Measurements from ENCODE around the gene CNTNAP2. TPM values are rescaled to one million over a fixed set of nuclear protein-coding genes. Genes with fewer than 3 reads are reported as not detected.

Gene CNTNAP2
- total and polyA plus RNA-seq, 3 donors from 2014 or later = 4.3 to 6.1 (median 4.4) TPM

DNA sequence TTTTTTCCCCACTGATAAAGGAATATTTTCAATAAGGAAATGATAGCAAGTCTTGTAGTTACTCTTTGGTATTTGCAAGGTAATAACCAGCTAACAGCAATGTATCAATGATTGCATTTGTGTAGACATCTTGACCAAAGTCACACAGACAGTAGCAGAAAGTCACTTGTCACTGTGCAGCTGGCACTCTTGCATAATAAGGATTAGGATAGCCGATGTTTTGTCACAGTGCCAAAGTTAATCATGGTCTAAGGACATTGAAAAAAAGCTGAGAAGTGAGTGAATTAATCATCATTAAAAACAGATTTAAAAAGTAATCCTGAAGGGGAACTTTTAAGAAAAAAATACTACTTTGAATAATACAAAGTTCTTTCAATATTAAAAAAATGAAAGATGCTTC is 1639.7 kb downstream of the CNTNAP2 start:
- no peak for TF ChIP-seq POLR2A (IDR thresholded peaks at IDR 0.05)
- TF ChIP-seq, protein P1, sequence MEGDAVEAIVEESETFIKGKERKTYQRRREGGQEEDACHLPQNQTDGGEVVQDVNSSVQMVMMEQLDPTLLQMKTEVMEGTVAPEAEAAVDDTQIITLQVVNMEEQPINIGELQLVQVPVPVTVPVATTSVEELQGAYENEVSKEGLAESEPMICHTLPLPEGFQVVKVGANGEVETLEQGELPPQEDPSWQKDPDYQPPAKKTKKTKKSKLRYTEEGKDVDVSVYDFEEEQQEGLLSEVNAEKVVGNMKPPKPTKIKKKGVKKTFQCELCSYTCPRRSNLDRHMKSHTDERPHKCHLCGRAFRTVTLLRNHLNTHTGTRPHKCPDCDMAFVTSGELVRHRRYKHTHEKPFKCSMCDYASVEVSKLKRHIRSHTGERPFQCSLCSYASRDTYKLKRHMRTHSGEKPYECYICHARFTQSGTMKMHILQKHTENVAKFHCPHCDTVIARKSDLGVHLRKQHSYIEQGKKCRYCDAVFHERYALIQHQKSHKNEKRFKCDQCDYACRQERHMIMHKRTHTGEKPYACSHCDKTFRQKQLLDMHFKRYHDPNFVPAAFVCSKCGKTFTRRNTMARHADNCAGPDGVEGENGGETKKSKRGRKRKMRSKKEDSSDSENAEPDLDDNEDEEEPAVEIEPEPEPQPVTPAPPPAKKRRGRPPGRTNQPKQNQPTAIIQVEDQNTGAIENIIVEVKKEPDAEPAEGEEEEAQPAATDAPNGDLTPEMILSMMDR (IDR thresholded peaks at IDR 0.05) = no peak
- intact Hi-C loops (cut with DNase I; ENCODE audit: low total_unique reads) = no loop called here
- DNase-seq = no peak
- H3K36me3 ChIP-seq (ENCODE audit: low read depth, missing control alignments) = no peaks in the 10 kb centered on the region
- no peaks in the 10 kb centered on the region for H3K4me1 ChIP-seq
- 40 to 48% methylated on average over 1 of the region's 1 CpG for WGBS, 2 donors
- H3K27ac ChIP-seq = no peak overlapping the region
- no peaks in the 10 kb centered on the region for H3K9me3 ChIP-seq
- no peak overlapping the region for H3K4me3 ChIP-seq
- no peaks in the 10 kb centered on the region for H3K27me3 ChIP-seq

DNA sequence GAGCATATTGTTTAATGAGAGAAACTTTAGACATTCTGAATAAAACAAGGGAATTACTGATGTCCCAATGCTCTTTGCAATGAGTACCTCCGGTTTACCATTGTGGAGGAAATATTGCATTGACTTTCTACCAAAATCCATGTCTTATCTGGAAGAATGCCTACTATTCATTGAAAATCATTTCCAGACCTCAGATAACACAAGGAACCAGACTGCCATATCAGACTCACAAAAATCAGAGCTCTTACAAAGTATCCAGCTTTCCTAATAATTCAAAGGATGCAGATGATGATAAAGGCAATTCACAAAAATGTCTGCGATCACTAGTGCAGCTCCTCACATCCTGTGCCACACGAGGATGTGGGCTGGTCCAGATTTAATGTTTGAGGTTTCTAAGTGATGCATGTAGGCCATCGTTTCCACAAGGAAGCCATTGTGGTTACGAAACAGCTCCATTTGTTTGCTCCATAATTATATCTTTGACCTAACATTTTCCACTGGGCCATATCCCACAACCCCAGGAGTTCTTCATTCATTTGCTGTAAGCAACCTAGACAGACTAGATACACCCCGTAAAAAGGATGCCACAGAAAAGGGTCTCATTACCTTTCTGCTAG is 1642.8 kb downstream of the CNTNAP2 start:
- H3K4me3 ChIP-seq = no peak overlapping the region
- H3K9me3 ChIP-seq = no peaks in the 10 kb centered on the region
- WGBS, 2 donors = 84 to 88% methylated on average over 6 of the region's 6 CpGs
- no peaks in the 10 kb centered on the region for H3K36me3 ChIP-seq (ENCODE audit: low read depth, missing control alignments)
- no peaks in the 10 kb centered on the region for H3K4me1 ChIP-seq
- intact Hi-C loops (cut with DNase I; ENCODE audit: low total_unique reads) = no loop called here
- no peaks in the 10 kb centered on the region for H3K27me3 ChIP-seq
- no peak for DNase-seq
- no peak overlapping the region for H3K27ac ChIP-seq
- TF ChIP-seq, protein P1 (IDR thresholded peaks at IDR 0.05) = no peak
- TF ChIP-seq POLR2A (IDR thresholded peaks at IDR 0.05) = no peak

DNA sequence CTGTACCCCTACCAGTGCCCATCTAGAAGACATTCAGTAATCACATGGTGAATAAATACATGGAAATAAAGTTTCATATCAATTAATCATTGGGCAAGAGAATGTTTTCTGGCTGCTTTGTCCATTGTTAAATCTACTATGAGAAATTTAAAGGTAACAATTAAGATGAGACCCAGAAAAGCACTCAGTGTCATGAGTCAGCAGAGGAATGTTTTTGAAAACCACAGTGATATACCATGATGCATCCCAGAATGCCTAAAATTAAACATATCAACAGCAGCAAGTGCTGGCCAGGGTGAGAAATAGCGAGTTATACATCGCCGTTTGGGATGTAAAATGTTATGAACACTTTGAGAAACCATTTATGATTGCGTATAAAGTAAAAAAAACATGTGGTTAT is 1648.7 kb downstream of the CNTNAP2 start:
- WGBS, 2 donors = 95 to 96% methylated on average over 4 of the region's 4 CpGs
- no peak for TF ChIP-seq POLR2A (IDR thresholded peaks at IDR 0.05)
- TF ChIP-seq, protein P1 (IDR thresholded peaks at IDR 0.05) = no peak
- Histone ChIP-seq H3K27me3 (no peaks in the 10 kb centered on the region), H3K9me3 (no peaks in the 10 kb centered on the region), H3K4me1 (no peaks in the 10 kb centered on the region), H3K4me3 (no peak overlapping the region), H3K36me3 (ENCODE audit: low read depth, missing control alignments) (no peaks in the 10 kb centered on the region), H3K27ac (no peak overlapping the region)
- intact Hi-C loops (cut with DNase I; ENCODE audit: low total_unique reads) = no loop called here
- DNase-seq = no peak

DNA sequence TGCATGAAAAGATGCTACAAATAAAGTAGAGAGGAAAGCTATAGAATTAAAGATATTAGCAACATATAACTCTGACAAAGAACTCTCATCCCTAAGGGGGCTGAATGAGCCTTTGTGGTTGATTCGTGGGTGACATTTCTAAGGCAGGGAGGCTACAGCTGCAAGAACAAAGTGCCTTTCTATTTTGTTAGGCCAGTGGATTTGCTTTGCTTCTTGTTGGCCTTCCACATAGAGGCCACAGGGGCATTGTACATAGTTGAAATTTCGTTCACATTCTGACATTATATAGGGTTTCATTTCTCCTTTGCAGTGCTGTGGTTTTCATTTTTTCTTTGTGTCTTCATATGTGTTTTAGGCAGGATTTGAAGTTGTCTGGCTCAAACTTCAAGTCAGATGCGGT is 1654.7 kb downstream of the CNTNAP2 start:
- no peak for TF ChIP-seq POLR2A (IDR thresholded peaks at IDR 0.05)
- TF ChIP-seq, protein P1 (IDR thresholded peaks at IDR 0.05) = no peak
- Histone ChIP-seq H3K9me3 (no peaks in the 10 kb centered on the region), H3K4me3 (no peak overlapping the region), H3K27me3 (no peaks in the 10 kb centered on the region), H3K36me3 (ENCODE audit: low read depth, missing control alignments) (no peaks in the 10 kb centered on the region), H3K4me1 (no peaks in the 10 kb centered on the region), H3K27ac (no peak overlapping the region)
- DNase-seq = no peak
- WGBS, 2 donors = 72 to 74% methylated on average over 3 of the region's 3 CpGs
- intact Hi-C loops (cut with DNase I; ENCODE audit: low total_unique reads) = no loop called here

DNA sequence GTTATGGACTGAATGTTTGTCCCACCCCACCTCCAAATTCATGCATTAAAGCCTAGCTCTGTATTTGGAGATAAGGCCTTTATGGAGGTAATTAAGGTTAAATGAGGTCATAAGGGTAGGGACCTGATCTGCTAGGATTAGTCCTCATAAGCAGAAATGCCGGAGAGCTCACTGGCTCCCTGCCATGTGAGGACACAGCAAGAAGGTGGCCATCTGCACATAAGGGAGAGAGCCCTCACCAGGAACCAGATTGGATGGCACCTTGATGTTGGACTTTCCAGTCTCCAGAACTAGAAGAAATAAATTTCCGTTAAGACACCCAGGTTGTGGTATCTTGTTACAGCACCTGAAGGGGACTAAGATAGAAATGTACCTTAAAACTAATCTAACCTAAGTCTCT is 1657.9 kb downstream of the CNTNAP2 start:
- no peaks in the 10 kb centered on the region for H3K27me3 ChIP-seq
- 93% methylated on average over 2 of the region's 2 CpGs for WGBS, 2 donors
- no peak for DNase-seq
- no peaks in the 10 kb centered on the region for H3K4me1 ChIP-seq
- no peaks in the 10 kb centered on the region for H3K36me3 ChIP-seq (ENCODE audit: low read depth, missing control alignments)
- no peaks in the 10 kb centered on the region for H3K9me3 ChIP-seq
- intact Hi-C loops (cut with DNase I; ENCODE audit: low total_unique reads) = no loop called here
- H3K27ac ChIP-seq = no peak overlapping the region
- TF ChIP-seq, protein P1 (IDR thresholded peaks at IDR 0.05) = no peak
- no peak for TF ChIP-seq POLR2A (IDR thresholded peaks at IDR 0.05)
- H3K4me3 ChIP-seq = no peak overlapping the region

Data from testis (tissue), 3 donors.